GM18867 (cell line): ENCODE data around the gene NACC1.

Source experiments
- ATAC-seq: cut with Tn5 transposase; IDR thresholded peaks from one replicate; pipeline ENCODE4 v1.9.1; 2021; ENCODE audit warnings: mild to moderate bottlenecking, moderate library complexity; ENCODE audit not compliant: unreplicated experiment

Gene NACC1

DNA sequence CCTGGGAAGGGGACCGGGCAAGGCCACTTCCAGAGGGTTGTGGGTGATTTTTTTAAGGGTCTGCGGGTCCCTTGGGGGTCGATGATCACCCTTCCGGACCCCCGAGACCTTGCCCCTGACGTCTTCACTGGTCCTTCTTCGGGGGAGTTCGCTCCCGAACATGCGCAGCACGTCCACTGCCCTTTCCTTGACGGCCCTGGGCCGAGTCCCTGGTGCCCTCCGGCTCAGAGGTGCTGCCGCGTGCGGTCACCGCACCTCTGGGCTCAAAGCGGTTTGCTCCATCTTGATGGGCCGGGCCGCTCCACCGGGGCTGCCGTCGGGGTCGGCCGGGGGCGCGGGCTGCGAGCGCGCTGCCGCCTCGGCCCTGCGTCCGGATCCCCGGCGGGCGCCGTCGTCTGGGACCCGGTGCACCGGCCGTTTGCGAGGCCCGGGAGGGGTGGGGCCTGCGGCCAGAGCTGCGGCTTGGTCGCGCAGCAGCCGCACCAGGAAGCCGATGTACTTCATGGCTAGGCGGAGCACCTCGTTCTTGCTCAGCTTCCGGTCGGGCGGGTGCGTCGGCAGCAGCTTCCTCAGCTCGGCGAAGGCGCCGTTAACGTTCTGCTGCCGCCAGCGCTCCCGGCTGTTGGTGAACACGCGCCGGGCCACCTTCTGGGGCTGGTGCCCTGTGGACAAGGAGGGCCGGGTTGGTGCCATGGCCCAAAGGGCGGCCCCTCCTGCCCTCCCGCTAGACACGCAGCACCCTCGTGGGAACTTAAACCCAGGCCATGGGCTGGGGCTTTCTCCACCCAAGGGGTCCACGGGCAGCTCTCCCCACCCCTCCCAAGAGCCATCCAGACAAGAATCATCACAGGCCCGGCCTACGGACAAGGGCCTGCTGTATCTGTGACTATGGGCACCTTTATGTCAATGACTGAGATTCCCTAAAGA, 18.7 kb upstream of the NACC1 start:
- ATAC-seq: no peak

DNA sequence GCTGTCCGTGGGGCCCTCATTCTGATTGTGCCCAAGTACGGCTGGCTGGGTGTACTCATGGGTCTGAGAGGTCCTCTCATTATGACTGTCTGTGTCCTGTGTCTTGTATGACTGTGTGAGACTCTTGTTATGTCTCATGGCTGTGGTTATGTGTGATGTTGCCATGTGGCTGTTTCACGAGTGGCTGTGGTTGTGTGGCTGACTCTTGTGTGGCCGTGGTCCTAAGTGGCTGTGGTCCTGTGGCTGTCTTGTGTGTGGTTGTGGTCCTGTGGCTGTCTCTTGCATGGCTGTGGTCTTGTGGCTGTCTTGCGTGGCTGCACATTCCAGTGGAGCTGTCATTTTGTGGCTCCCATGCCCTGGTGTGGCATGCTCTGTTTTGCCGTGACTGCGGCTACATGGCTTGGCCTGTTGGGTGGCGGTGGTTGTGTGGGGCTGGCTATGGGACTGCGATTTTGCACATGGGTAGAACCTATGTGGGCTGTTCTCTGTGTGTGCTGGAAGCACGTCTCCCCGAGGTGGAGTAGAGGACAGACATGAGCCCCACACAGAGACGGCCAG, 18.0 kb upstream of the NACC1 start:
- no peak for ATAC-seq

- ATAC-seq: no peak
These were observed 17.0 kb upstream of the NACC1 start for GRCh38 chr19:13100841-13101589.

- no peak for ATAC-seq
These were observed 16.3 kb upstream of the NACC1 start for GRCh38 chr19:13101590-13102415.

DNA sequence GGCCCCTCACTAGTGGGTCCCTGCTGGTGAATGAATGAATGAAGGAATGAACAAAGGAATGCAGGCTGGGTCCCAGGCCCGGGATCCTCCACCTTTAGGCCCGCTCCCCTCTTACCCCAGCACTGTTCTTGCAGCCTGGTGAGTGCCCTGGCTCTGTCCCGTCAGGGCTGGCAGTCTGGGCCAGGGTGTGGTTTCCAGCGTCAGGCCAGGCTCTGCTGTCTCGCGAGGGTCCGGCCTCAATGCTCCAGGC, 15.7 kb upstream of the NACC1 start:
- ATAC-seq: no peak

DNA sequence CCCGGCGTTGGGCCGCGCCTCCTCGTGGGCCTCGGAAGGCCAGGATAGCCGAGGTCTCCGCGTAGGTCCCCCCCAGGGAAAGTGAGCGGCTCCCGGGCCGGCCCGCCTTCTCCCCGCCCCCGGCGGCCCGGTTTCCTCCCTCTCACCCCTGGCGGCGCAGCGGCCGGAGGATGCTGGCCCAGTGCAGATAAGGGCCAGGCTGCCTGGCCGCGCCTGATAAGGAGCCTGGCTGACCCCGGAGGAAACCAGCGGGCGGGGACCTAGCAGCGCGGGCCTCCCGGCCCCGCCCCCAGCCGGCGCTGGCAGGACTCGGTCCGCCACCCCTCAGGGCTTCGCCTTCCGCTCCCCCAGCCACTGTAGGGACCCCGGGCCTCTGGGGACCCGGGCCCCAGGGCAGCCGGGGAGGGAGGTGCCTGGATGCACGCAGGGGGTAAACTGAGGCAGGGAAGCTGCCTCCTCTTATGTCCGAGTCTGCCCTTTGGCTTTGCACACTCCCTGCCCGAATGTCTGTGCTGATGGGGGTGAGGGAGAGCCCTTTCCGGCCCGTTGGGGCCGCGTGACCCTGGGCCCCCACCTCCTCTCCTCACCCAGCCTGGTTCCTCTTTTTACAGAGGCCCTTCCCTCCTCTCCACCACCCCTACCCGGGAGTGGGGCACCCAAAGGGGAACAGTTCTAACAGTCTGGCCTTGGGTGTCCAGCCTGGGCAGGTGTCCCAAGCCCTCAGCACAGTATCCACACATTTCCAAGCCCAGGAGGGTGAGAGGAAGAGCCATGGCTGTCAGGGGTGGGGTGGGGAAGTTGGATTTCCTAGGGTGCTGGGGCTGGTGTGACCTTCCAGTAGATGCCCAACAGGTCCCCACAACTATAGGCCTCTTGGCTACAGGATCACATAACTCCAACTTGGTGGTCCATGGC, 15.1 kb upstream of the NACC1 start, which contains the start of gene LYL1:
Gene LYL1, minus strand, starts transcription at position 193 of the 915 bp plus-strand sequence. CDS start 1,687 bp downstream, outside the sequence.
- ATAC-seq: peak; percentile 45

DNA sequence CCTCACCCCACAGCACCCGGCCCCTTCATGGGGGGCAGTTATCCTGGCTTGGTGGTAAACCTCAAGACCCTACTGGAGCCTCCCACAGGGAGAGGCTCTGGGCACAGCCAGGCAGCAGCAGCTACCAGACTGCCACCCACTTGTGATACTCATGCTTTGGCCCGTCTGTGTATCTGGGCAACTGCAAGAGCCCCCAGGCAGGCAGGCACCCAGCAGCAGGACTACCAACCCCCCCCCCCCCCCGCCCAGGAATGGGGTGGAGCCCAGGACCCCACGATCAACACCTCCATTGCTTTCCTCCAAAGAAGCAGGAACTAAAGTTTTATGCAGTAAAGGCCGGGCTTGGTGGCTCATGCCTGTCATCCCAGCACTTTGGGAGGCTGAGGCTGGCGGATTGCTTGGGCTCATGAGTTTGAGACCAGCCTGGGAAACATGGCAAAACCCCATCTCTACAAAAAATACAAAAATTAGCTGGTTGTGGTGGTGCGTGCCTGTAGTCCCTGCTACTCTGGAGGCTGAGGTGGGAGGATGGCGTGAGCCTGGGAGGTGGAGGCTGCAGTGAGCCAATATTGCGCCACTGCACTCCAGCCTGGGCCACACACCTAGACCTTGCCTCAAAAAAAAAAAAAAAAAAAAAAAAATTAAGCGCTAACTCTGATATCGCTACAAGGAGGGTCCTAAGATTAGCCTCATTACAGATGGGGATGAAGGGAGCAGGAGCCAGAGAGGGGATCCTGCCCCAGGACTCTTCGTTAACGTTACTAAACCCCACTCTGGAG, 14.3 kb upstream of the NACC1 start:
- no peak for ATAC-seq

DNA sequence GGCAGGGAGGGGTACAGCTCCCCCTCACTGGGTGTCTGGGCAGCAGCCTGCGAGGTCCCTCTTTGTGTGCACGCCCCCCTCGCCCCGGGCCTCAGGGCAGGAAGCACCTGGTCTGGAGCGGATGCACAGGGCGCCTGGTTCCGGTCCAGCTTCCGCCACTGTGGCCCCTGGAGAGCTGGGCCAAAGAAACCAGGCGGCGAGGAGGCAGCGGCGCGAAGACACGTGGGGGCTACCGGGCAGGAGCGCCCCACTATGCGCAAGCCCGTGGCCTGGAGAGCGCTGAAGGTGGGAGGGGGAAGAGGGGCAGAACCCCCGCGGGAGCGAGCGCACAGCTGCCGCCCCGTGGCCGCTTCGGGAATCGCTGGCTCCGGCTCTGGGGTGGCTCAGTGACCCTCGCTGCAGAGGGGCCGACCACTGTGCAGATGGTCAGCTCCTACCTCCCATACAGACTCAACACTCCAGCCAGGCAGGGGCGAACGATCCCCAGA, 13.7 kb upstream of the NACC1 start:
- ATAC-seq: peak; percentile 28

- ATAC-seq: no peak
These were observed 13.0 kb upstream of the NACC1 start for GRCh38 chr19:13104848-13105711.

DNA sequence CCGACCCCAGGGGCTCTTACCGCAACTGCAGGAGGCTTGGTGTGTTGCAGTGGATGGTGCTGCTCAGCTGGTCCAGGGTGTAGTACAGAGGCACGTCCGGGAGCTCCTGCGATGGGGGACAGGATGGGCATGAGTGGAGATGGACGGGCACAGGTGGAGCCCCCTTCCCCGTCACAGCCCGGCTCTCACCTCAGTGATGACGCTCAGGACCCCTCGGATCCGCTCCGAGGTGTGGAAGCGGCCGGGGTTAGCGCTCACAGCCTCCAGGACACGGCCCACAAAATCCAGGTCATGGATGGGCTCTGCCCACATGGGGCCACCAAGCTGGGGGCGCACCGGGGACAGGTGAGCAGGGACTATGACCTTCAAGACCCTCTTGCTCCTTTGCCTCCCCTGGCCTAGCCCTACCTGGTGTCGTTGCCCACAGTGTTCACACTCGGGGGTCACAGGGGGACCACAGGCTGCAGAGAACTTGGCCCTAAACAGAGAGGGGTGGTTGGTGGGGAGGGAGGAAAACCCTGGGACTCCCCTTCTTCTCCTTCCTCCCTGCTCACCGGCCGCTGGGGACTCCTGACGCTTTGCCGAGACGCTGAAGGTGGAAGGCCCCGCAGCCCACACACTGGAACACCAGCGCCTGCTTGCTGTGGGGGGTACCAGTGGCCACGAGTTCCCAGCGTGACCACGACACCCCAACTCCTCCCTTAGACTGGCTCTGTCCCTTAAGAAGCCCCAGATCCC, 8.5 kb upstream of the NACC1 start:
- no peak for ATAC-seq

DNA sequence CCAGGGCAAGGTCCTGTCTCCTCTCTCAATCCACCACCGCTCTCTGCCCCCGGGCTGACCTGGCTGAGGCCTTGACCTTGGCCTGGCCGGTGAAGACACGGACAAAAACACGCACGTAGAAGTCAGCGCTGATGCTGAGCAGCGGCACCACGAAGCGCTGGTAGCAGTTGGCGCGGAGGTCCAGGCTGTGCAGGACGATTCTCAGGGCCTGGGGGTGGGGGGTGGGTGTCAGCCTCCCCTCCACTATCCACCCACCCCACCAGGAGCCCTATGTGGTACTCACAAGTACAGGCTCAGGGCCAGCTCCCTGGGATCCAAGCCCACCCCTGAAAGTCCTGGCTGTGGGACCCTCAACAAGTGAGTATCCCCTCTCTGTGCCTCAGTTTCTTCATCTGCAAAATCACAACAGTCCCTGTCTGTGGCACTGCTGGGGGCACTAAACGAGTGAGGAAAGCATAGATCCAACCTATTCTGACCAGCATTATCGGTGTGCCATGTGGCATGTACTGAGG, 7.9 kb upstream of the NACC1 start:
- ATAC-seq: no peak

DNA sequence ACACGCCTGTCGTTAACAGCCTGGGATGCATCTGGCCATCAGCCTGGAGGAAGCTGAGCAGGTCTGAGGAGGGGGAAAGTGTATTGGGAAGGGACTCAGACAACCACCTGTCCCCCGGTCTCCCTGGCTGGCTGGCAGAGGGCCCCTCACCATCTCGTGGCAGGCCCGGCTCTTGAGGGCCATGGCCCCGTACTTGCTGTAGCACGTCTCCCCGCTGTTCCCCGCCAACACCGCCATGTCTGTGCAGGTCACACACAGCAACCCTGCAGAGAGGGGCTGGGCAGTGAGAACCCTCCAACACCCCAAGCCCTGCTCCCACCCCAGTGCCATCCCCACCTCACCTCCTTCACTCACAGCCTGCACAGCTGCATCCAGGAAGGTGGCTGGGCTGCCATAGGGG, 5.5 kb upstream of the NACC1 start:
- no peak for ATAC-seq

DNA sequence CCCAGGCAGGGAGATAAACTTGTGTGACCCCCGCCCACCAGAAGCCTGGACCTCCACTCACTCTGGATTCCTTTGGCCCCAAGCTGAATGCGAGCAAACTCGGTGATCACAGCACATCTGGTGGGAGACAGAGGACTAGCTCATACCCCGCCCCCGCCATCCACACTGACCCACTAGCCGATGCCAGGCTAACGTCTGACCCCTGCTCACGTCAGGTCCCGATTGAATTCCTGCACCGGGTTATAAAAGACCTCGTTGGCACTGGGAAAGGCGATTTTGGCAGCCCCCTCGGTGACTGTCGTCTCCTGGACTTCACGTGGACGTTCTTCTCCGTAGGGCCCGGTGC, 2.2 kb upstream of the NACC1 start:
- ATAC-seq: no peak

DNA sequence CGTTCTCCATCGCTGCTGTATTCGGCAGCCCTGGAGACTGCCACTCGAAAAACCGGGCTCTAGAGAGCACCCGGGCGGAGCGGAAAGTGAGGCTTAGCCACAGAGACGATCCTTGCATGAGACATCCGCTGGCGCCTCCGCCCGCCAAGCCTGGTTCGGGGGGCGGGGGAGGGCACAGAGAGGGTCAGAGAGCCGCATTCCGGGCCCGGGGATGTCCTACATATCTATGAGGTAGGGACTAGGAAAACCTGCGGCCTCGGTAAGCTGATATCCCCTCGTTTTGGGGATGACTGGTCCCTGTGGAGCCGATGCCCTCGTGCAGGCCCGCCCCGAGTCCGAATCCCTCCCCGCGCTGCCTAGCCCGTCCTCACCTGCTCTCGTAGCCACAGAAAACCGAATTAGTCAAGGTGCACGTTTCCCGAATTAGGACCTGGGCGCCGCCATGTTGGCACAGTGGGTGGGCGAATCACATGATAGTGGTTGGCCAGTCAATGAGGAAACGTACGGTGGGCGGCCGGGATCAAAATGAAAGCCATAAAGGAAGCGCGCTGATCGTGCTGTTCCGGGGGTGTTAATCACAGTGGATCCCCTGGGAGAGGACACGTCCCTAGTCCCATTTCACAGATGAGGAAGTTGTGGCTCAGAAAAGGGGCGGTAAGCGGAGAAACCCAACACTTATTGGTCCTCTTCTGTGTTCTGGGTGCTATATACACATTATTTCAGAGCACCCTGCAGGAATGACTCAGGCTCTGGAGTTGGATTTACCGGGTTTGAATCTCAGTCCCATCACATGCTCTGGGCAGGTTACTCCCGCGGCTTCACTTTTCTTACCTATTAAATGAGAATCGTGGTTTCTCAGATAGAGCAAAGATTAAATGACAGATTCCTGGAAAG, 1.5 kb upstream of the NACC1 start, which contains the start of gene TRMT1:
Gene TRMT1, minus strand, starts transcription at position 459 of the 894 bp plus-strand sequence. Its CDS starts 341 bp downstream, at position 118.
- peak; percentile 44 for ATAC-seq

GRCh38 chr19:13117176-13117771, 790 bp upstream of the NACC1 start:
- no peak for ATAC-seq
